CD4-positive, alpha-beta T cell treated with Interleukin-4 for 4 hours (primary cell): ENCODE measurements around the gene CUX1.

Experiments
- DNase-seq: peaks from one replicate; pipeline ENCODE4 v3.0.0-alpha.2; 2020

CUX1 gene

GRCh38 chr7:102055181-102055976, 238.0 kb downstream of the CUX1 start:
- DNase-seq: no peak

- DNase-seq: no peak
These were observed 242.1 kb downstream of the CUX1 start for GRCh38 chr7:102059524-102059923.

DNA sequence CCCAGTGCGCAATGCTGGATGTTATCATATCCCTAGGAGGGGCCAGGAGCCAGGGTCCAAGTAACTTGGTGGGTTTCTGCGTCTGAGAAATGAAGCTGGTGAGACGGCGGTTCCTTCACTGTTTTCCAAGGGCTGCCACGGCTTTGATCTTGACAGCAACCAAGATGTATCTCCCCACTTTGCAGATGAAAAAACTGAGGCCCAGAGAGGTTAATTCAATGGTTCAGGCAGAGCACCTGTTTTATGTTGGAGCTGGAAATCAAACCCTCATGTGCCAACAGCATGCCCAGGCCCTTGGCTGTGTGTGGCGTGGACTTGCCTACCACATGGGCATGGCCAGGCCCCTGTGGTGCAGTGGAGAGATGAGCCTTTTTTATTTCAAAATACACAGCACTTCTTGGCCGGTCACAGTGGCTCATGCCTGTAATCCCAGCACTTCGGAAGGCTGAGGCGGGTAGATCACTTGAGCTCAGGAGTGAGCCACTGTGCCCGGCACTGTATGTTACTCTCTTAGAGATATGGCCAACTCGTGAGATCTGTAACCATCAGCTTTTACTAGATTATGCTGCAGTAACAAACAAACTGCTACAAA, 244.0 kb downstream of the CUX1 start:
- no peak for DNase-seq

DNA sequence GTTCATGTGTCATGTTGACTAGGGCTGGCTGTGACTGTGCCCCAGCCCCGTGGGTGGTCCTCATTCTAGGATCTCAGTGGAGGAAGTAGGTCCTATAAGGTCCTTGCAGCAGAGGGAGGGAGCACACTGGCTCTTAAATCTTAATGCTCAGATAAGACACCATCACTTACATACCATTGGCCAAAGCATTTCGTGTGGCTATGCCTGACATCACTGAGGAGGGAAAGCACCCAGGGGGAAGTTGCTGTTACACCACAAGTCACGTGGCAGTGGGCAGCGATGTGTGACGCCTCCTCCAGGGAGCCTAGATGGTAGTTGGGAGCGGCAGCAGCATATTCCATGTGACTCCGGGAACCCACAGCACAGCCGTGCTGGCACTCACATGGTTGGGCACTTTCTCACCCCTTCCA, 244.6 kb downstream of the CUX1 start:
- no peak for DNase-seq

- no peak for DNase-seq
These were observed 246.3 kb downstream of the CUX1 start for GRCh38 chr7:102063690-102064180.

DNA sequence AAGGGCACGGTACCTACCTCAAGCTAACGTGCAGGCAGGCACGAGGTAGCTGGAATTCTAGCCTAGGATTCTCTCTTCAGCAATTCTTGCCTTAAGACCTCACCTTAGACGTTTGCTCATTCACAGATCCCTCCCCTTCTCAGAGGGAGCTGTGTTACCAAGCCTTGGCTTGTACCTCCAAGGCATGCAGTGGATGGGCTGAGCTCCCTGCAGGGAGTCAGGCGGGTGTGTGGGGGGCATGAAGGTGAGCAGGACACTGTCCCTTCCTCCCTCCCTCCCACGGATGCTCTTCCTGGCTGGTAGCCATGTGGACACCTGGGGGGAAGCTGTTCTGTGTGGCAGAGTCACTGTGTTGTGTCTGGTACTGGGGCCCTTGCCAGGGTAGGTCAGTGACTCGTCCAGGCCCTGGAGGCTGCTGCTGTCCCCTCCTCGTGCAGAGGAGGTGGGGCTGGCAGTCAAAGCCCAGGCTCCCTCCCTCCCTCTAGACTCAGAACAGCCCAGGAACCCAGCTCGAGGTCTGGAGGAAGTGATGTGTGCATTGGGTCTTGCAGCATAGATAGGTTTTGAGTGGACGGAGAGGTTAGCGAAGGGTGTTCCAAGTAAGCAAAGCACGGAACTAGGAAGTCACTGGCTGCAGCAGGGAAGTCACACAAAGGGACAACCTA, 247.1 kb downstream of the CUX1 start:
- DNase-seq: peak; percentile 21

- no peak for DNase-seq
These were observed 247.8 kb downstream of the CUX1 start for GRCh38 chr7:102065226-102065625.

DNA sequence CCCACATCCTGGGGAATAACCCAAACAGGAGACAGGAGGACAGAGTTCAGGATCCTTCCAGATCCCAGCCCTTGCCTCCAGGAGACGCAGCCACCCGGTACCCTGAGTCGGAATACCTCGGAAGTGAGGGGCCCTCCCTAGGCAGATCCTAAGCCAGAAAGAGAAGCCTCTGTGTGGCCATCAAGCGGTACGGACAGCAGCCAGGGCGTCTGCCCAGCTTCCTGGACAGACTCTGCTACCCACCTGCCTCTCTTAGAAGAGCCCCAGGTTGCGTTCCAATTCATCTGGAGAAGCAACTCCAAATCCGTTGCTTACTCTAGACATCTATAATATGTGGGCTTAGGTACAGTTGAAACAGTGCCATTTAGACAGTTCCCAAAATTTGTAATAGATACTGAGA, 249.1 kb downstream of the CUX1 start:
- DNase-seq: no peak

DNA sequence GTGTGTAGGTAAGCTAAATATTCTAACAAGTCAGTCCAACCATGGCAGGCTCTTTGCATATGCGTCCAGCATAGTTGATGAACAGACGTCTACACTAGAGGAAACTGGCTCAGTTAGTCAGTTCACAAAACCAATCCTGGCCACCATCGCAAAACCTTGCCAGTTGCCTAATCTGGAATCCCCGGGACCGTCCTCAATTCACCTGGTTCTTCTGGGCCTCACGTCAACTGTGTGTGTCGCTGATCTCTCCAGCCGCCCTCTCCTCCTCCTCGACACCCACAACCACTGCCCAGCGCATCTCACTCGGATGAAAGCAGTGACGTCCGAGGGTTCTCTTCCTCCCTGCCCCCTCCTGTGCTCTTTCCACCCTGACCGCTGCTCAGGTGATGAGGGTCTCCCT, 251.4 kb downstream of the CUX1 start:
- DNase-seq: no peak

- DNase-seq: no peak
These were observed 252.7 kb downstream of the CUX1 start for GRCh38 chr7:102069931-102070629.

DNA sequence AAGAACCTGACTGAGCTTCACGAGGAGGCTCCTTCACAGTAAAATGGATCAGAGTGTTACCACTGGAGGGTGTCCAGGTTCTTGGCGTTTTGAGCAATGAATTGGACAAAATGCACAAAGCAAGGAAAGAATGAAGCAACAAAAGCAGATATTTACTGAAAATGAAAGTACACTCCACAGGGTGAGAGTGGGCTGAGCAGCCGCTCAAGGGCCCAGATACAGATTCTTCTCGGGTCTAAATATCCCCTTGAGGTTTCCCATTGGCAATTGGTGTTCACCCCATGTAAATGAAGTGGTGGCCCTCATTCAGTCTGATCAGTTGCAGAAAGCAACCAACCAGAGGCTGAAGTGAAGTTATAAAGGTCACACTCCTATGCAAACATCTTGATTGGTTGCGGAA, 254.6 kb downstream of the CUX1 start:
- DNase-seq: no peak

GRCh38 chr7:102072636-102073209, 255.3 kb downstream of the CUX1 start:
- no peak for DNase-seq

- DNase-seq: no peak
These were observed 256.8 kb downstream of the CUX1 start for GRCh38 chr7:102073931-102074880.

DNA sequence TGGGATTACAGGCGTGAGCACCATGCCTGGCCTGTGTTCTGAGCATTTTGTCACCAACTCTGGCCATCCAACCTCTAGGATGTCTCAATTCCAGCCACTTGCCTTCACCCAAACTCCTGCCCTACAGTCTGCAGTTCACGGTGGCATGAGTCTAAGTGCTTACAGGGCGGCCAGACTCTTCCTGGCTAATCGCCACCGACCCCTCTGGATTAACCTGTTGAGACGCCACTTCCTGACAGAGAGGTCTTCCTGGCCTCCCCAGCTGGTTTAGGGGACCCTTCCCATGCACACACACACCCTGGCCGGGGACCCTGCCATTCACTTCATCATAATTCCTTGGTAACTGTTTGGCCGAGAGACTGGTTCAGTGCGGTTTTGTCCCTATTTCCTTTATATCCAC, 257.7 kb downstream of the CUX1 start:
- no peak for DNase-seq

DNA sequence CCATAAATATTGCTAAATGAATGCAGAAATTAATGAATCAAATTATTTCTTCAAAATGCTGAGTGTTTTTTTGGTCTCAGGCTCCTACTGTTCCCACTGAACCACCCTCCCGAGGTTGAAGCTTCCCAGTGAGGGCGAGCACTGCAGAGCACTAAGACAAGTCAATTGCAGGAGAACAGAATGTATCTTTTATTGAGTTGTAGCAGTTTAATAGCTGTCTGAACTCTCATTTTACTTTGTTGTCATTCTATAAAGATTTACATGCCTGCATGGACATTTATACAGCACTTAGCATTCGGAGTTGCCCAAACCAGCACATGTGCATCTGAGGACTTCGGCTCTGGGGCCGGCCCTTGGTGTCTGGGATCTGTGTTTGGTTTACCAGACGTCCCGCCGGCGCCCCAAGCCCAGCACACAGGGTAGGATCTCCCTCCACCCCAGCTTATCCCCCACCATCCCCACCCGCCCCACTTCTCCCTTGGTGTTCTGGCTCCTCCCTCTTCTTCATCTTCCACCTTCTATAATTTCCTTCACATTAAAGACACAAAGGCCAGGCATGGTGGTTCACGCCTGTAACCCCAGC, 258.2 kb downstream of the CUX1 start:
- no peak for DNase-seq

- no peak for DNase-seq
These were observed 259.7 kb downstream of the CUX1 start for GRCh38 chr7:102077081-102077480.

DNA sequence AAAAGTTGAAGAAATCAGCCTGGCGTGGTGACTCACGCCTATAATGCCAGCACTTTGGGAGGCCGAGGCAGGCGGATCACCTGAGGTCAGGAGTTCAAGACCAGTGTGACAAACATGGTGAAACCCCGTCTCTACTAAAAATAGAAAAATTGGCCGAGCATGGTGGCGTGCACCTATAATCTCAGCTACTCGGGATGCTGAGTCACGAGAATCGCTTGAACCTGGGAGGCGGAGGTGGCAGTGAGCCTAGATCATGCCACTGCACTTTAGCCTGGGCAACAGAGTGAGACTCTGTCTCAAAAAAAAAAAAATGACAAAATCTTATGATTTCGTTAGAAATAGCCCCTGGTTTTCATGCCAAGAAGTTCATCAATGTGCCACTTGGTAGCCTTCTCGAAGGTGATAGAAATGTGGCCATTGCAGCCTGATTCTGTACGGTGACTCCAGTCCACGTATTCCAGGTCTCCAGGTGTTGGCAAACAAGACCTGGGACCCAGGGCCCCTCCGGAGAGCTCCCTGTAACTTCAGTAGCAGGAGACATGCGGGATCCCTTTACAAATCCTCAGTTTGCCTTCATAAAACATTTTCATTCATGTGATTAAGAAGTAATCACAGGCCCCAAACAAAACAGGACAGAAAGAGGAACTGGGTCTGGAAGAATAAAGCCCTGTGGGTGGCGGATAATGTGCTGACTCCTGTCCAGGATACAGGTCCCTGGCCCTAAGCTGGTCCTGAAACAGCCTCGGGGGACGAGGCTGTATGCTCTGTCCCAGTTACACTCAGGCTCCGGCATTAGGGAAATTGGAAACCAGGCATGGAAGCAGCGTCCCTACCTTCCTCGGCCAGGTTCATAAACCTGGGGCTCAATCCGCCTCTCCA, 262.0 kb downstream of the CUX1 start:
- DNase-seq: no peak

DNA sequence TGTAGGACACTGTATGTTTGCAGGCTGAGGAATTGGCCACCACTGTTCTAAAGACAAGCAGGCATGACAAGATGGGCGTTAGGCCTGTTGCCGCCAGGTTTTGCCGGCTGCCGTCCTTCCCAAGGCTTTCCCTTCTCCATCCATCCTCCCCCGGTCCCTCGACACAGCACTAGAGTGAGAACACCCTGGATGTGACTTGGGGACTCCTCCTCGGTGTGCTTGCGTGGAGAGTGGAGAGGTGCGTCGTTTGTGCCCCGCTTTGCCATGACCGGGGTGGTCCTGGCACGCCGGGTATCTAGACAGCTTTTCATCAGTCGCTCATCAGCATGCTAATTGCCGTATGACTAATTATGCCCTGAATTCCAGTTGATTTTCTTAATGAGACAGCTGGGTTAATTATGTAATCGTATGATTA, 262.6 kb downstream of the CUX1 start:
- no peak for DNase-seq

GRCh38 chr7:102080434-102081243, 263.2 kb downstream of the CUX1 start:
- DNase-seq: no peak
